Mesenchymal stem cell (in vitro differentiated cells and primary cell): ENCODE data around the gene RABGAP1L.
"Not testable (repeated sequence)": the region's sequence is repeated elsewhere in the genome, so short reads cannot be mapped to it uniquely, and the experiment has no call there.

Experiments used
- DNase-seq: peaks from one replicate; pipeline ENCODE4 v3.0.0-alpha.2; 2013
- H2AFZ ChIP-seq: one replicate; pipeline ENCODE4 v1.6.1; 2013; ENCODE audit warnings: low read depth, mild to moderate bottlenecking, control low read depth, inconsistent platforms, low read length, moderate library complexity
- H2AK5ac ChIP-seq: 2 replicates; pipeline ENCODE4 v1.6.1; 2013; ENCODE audit warnings: low read length, moderate library complexity, mild to moderate bottlenecking, inconsistent platforms; ENCODE audit not compliant: severe bottlenecking
- H2BK120ac ChIP-seq: one replicate; pipeline ENCODE4 v1.6.1; 2013; ENCODE audit warnings: low read depth, mild to moderate bottlenecking, inconsistent platforms, low read length, moderate library complexity
- H2BK12ac ChIP-seq, 2 experiments: one replicate each; pipeline ENCODE4 v1.6.1; 2013; ENCODE audit warnings: inconsistent platforms in 2 of 2, low read length in 2 of 2, mild to moderate bottlenecking in 2 of 2, moderate library complexity in 2 of 2, control low read depth in 1 of 2
- H2BK15ac ChIP-seq: one replicate; pipeline ENCODE4 v1.6.1; 2013; ENCODE audit warnings: mild to moderate bottlenecking, low read depth, inconsistent platforms; ENCODE audit not compliant: poor library complexity, severe bottlenecking
- H2BK5ac ChIP-seq: 2 replicates; pipeline ENCODE4 v1.6.1; 2013; ENCODE audit warnings: low read depth, mild to moderate bottlenecking, low read length, control low read depth, inconsistent platforms; ENCODE audit not compliant: poor library complexity, severe bottlenecking
- H3K14ac ChIP-seq, 2 experiments: one replicate each; pipeline ENCODE4 v1.6.1; 2013; ENCODE audit warnings: inconsistent platforms in 2 of 2, low read length in 2 of 2, control low read depth in 1 of 2, mild to moderate bottlenecking in 1 of 2, moderate library complexity in 1 of 2
- H3K18ac ChIP-seq, 2 experiments: one replicate each; pipeline ENCODE4 v1.6.1; 2013; ENCODE audit warnings: inconsistent platforms in 2 of 2, low read length in 2 of 2, control low read depth in 1 of 2, low read depth in 1 of 2, mild to moderate bottlenecking in 1 of 2
- H3K23ac ChIP-seq, 2 experiments: one replicate each; pipeline ENCODE4 v1.6.1; 2013; ENCODE audit warnings: inconsistent platforms in 2 of 2, low read length in 2 of 2, mild to moderate bottlenecking in 2 of 2, moderate library complexity in 2 of 2, control low read depth in 1 of 2
- H3K27ac ChIP-seq: 2 replicates; pipeline ENCODE4 v1.5.1; 2013; ENCODE audit warnings: mild to moderate bottlenecking, moderate library complexity, low read length, control low read depth, inconsistent platforms; ENCODE audit not compliant: poor library complexity, severe bottlenecking
- H3K27me3 ChIP-seq, 2 experiments: 2 replicates each; pipeline versions ENCODE4 v1.6.1 to v1.7.0; 2013; ENCODE audit warnings: low read length in 2 of 2, mild to moderate bottlenecking in 2 of 2, moderate library complexity in 2 of 2, control low read depth in 1 of 2, inconsistent platforms in 1 of 2; ENCODE audit not compliant: control insufficient read depth in 1 of 2, insufficient read depth in 1 of 2
- H3K36me3 ChIP-seq, 2 experiments: 2 replicates each; pipeline versions ENCODE4 v1.6.1 to v1.7.0; 2013; ENCODE audit warnings: low read length in 2 of 2, control low read depth in 1 of 2, inconsistent platforms in 1 of 2, low read depth in 1 of 2, mild to moderate bottlenecking in 1 of 2; ENCODE audit not compliant: insufficient read depth in 2 of 2, control insufficient read depth in 1 of 2
- H3K4ac ChIP-seq, 2 experiments: one replicate each; pipeline ENCODE4 v1.6.1; 2013; ENCODE audit warnings: inconsistent platforms in 2 of 2, low read length in 2 of 2, mild to moderate bottlenecking in 2 of 2, moderate library complexity in 2 of 2, control low read depth in 1 of 2, low read depth in 1 of 2
- H3K4me1 ChIP-seq: 2 replicates; pipeline ENCODE4 v1.6.1; 2013; ENCODE audit warnings: low read depth, low read length, control low read depth; ENCODE audit not compliant: control insufficient read depth, insufficient read depth
- H3K4me2 ChIP-seq: 2 replicates; pipeline ENCODE4 v1.6.1; 2013; ENCODE audit warnings: low read length, mild to moderate bottlenecking, inconsistent platforms; ENCODE audit not compliant: poor library complexity, severe bottlenecking
- H3K4me3 ChIP-seq, 2 experiments: 2 replicates each; pipeline versions ENCODE4 v1.5.1 to v1.7.0; 2013; ENCODE audit warnings: low read length in 2 of 2, mild to moderate bottlenecking in 2 of 2, control low read depth in 1 of 2, low read depth in 1 of 2; ENCODE audit not compliant: insufficient read depth in 1 of 2
- H3K79me1 ChIP-seq: replicated peaks from 2 replicates; pipeline ENCODE4 v1.6.1; 2013; ENCODE audit warnings: mild to moderate bottlenecking, control low read depth, low read length, inconsistent platforms; ENCODE audit not compliant: poor library complexity, severe bottlenecking
- H3K9ac ChIP-seq: 2 replicates; pipeline ENCODE4 v1.7.0; 2013; ENCODE audit warnings: mild to moderate bottlenecking, low read length, moderate library complexity
- H3K9me3 ChIP-seq: 2 replicates; pipeline ENCODE4 v1.7.0; 2013; ENCODE audit warnings: mild to moderate bottlenecking, low read length; ENCODE audit not compliant: control insufficient read depth
- H4K8ac ChIP-seq: one replicate; pipeline ENCODE4 v1.6.1; 2013; ENCODE audit warnings: inconsistent platforms, mild to moderate bottlenecking, low read length, moderate library complexity
- H4K91ac ChIP-seq: one replicate; pipeline ENCODE4 v1.6.1; 2013; ENCODE audit warnings: mild to moderate bottlenecking, low read length, inconsistent platforms
- WGBS: methylation state at CpG from one replicate; pipeline ENCODE4 v1.1.7; 2013; ENCODE audit warnings: mixed read lengths; 5-methylcytosine and 5-hydroxymethylcytosine counted together

RABGAP1L gene

DNA sequence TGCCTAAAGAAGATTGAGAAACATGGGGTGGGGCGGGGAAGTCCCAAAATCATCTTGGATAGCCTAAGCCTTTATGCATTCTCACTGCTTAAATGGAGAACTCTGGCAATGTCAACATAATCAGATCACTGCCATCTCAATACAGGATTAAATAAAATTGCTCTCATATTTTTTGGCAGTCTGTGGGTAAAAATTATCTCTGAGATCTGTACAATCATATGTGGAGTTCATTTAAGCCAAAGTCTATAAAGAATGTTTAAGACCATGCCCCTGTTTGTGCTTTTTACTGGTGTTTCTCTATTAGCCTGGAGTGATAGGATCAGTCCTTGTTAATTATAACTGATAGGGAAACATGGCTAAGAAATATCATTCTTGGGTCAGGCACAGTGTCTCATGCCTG, 424.8 kb downstream of the RABGAP1L start:
- no peak overlapping the region for H2BK120ac ChIP-seq
- no peak overlapping the region for H3K4me3 ChIP-seq
- no peaks in the 10 kb centered on the region for H3K79me1 ChIP-seq
- H3K9ac ChIP-seq = no peak overlapping the region
- no peak overlapping the region for H2BK12ac ChIP-seq
- H4K8ac ChIP-seq = no peak overlapping the region
- no peaks in the 10 kb centered on the region for H3K4me1 ChIP-seq
- H2AK5ac ChIP-seq = no peak overlapping the region
- H3K9me3 ChIP-seq = peaks cover 5% of the 10 kb centered on the region
- H3K4me2 ChIP-seq = no peak overlapping the region
- 88% methylated on average over 1 of the region's 1 CpG for WGBS
- H2AFZ ChIP-seq = no peak overlapping the region
- no peak overlapping the region for H3K14ac ChIP-seq
- H3K23ac ChIP-seq = no peak overlapping the region
- no peak overlapping the region for H4K91ac ChIP-seq
- no peak overlapping the region for H3K4ac ChIP-seq
- DNase-seq = no peak
- no peak overlapping the region for H2BK15ac ChIP-seq
- no peak overlapping the region for H2BK5ac ChIP-seq
- H3K18ac ChIP-seq = no peak overlapping the region
- no peaks in the 10 kb centered on the region for H3K27me3 ChIP-seq
- H3K36me3 ChIP-seq = no peaks in the 10 kb centered on the region
- no peak overlapping the region for H3K27ac ChIP-seq

- not testable (repeated sequence) for H2BK120ac ChIP-seq, H3K14ac ChIP-seq, H3K4me3 ChIP-seq, H3K27ac ChIP-seq, H3K4ac ChIP-seq, H3K9ac ChIP-seq, H3K4me2 ChIP-seq, DNase-seq, H4K91ac ChIP-seq, H3K4me1 ChIP-seq, H2AK5ac ChIP-seq, H2BK12ac ChIP-seq, H3K27me3 ChIP-seq, H3K36me3 ChIP-seq, H3K18ac ChIP-seq, H4K8ac ChIP-seq, H3K23ac ChIP-seq, H3K79me1 ChIP-seq, H2BK15ac ChIP-seq, H2BK5ac ChIP-seq, H2AFZ ChIP-seq, H3K9me3 ChIP-seq
These were observed 429.3 kb downstream of the RABGAP1L start for GRCh38 chr1:174588618-174589017.

GRCh38 chr1:174605198-174605597, 445.9 kb downstream of the RABGAP1L start:
- Histone ChIP-seq H4K91ac (no peak overlapping the region), H2AK5ac (no peak overlapping the region), H3K4me3 (no peak overlapping the region), H2BK15ac (no peak overlapping the region), H2BK120ac (no peak overlapping the region), H3K27me3 (no peaks in the 10 kb centered on the region), H3K27ac (no peak overlapping the region), H3K36me3 (peaks cover 0 to 3% of the 10 kb centered on the region in 2 experiments), H2AFZ (no peak overlapping the region), H3K9me3 (no peaks in the 10 kb centered on the region), H3K14ac (no peak overlapping the region), H3K4me1 (no peaks in the 10 kb centered on the region), H3K4me2 (no peak overlapping the region), H3K9ac (no peak overlapping the region), H3K18ac (no peak overlapping the region), H3K79me1 (no peaks in the 10 kb centered on the region), H2BK5ac (no peak overlapping the region), H3K23ac (no peak overlapping the region), H2BK12ac (no peak overlapping the region), H3K4ac (no peak overlapping the region), H4K8ac (no peak overlapping the region)
- WGBS = no CpG with 5 or more reads among the region's 1 CpG
- DNase-seq = no peak

- no peak for DNase-seq
These were observed 447.2 kb downstream of the RABGAP1L start for GRCh38 chr1:174606471-174606870.

More at GRCh38 chr1:174606471-174606870, 447.2 kb downstream of the RABGAP1L start:
- no peak overlapping the region for H2BK12ac ChIP-seq
- no peak overlapping the region for H3K23ac ChIP-seq
- no peak overlapping the region for H2AK5ac ChIP-seq
- H3K14ac ChIP-seq = no peak overlapping the region
- H3K4me3 ChIP-seq = no peak overlapping the region
- H2BK15ac ChIP-seq = no peak overlapping the region
- WGBS = 66% methylated on average over 2 of the region's 2 CpGs
- H4K8ac ChIP-seq = no peak overlapping the region
- no peaks in the 10 kb centered on the region for H3K27me3 ChIP-seq
- H3K4ac ChIP-seq = no peak overlapping the region
- H4K91ac ChIP-seq = no peak overlapping the region
- H2BK5ac ChIP-seq = no peak overlapping the region
- H3K4me2 ChIP-seq = no peak overlapping the region
- no peak overlapping the region for H3K18ac ChIP-seq
- H3K27ac ChIP-seq = no peak overlapping the region
- no peaks in the 10 kb centered on the region for H3K9me3 ChIP-seq
- no peak overlapping the region for H2AFZ ChIP-seq
- no peak overlapping the region for H3K9ac ChIP-seq
- no peaks in the 10 kb centered on the region for H3K79me1 ChIP-seq
- peaks cover 0 to 3% of the 10 kb centered on the region in 2 experiments for H3K36me3 ChIP-seq
- no peak overlapping the region for H2BK120ac ChIP-seq
- no peaks in the 10 kb centered on the region for H3K4me1 ChIP-seq
